HG03064 (cell line): Measurements from ENCODE around the gene KCNN1.
"Not testable (repeated sequence)": the region's sequence is repeated elsewhere in the genome, so short reads cannot be mapped to it uniquely, and the experiment has no call there.

Source experiments
- ATAC-seq: cut with Tn5 transposase; IDR thresholded peaks from one replicate; pipeline ENCODE4 v1.9.1; 2021; ENCODE audit warnings: low read depth; ENCODE audit not compliant: unreplicated experiment

Gene KCNN1

GRCh38 chr19:18020212-18021085 lies 53.5 kb downstream of the KCNN1 start:
- ATAC-seq, result no peak

DNA sequence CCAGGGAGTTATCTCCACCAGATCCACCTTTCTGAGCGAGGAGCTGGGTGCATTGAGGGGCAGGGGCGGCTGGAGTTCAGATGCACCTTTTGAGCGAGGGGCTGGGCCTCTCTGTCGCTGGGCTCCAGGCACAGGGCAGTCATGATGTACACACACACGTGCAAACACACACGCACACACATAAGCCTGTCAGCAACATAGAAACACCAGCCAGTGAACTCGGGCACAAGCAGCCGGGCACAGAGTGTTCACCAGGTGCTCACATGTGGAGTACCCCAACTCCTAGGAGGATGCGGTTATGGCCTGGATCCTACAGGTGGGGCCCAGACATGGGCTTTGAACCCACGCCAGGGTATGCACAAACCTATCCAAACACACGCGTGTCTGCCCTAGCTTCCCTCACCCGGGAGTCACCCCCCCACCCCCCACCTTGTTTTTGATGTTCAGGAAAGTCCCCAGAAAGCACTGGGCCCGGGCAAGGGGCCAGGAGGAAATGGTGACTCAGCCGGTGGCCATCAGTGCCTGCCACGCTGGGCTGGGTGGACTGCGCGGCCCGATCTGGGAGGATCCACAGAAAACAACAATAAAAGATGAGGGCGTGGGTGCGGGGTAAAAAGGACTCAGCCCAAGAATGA lies 54.3 kb downstream of the KCNN1 start:
- no peak for ATAC-seq

- ATAC-seq, result no peak
Measured at GRCh38 chr19:18023622-18024251, 56.8 kb downstream of the KCNN1 start.

GRCh38 chr19:18027151-18027550 lies 60.2 kb downstream of the KCNN1 start:
- no peak for ATAC-seq

DNA sequence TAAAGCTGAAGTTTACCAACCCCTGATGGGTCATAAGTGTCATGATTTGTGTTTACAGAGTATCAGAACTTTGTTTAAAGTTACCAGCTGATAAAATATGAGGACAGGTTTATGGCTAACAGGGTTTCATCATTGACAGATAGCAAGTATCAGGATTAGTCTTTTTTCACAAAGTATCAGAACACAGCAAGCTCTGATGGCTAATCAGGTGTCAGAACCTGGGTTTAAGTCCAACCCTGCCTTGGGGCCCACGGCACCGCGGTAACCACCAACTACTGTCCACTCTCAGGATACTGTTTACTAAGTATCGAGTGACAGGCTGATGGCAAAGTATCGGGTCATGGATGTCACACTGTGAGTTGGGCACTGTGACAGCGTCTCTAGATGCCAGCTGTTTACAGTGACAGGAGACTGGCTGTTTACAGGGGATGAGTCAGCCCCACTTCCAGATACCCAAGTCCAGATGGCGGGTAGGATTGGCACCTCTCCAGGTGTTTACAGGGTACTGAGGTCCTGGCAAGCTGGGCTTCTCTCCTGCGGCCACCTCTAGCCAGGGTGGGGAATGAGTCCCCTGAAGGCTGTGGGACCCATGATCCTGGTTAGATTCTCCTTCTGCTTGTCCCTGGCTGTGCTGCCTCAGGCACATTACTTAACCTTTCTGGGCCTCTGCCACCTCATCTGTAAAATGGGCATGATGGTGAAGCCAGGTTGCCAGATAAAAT lies 62.9 kb downstream of the KCNN1 start:
- no peak for ATAC-seq

GRCh38 chr19:18031401-18031800 lies 64.5 kb downstream of the KCNN1 start:
- not testable (repeated sequence) for ATAC-seq

DNA sequence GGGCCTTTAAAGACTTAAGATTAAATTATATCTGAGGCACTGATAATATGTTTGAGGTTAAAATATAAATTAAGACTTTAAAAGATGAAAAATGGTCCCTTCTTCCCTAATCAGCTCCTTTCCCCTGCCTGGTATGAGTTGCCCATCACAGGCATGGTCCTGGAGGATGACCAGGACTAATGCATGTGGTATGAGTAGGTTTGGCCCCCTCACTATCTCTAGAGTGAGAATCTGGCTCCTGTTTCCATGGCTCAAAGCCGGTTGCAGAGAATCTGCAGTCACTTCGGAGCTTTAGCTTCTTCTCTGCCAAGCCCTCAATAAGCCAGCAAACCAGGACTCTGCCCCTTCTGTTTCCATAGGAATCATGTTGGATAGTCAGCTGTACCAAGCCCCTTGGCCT lies 65.2 kb downstream of the KCNN1 start:
- ATAC-seq, result not testable (repeated sequence)

- ATAC-seq, result no peak
Measured at GRCh38 chr19:18041054-18041453, 74.1 kb downstream of the KCNN1 start.

DNA sequence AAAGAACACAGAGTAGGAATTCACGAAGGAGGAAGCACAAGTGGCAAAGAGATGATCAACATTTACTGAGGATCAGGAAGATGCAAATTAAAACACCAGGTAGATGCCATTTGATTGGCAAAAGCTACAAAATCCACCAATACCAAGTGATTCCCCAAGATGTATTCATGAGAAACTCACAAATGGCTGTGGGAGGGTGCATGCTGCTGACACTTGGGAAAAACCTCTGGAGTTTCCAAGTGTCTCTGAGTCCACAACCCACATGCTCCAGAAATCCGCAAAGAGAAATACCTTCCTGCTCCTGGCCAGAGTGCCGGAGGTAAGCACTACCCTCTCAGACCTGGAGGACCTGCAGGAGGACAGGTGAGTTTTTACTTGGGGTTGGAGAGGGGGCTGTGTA lies 76.8 kb downstream of the KCNN1 start:
- no peak for ATAC-seq

- ATAC-seq, result peak; percentile 79
Measured at GRCh38 chr19:18044825-18045304, 78.0 kb downstream of the KCNN1 start.

DNA sequence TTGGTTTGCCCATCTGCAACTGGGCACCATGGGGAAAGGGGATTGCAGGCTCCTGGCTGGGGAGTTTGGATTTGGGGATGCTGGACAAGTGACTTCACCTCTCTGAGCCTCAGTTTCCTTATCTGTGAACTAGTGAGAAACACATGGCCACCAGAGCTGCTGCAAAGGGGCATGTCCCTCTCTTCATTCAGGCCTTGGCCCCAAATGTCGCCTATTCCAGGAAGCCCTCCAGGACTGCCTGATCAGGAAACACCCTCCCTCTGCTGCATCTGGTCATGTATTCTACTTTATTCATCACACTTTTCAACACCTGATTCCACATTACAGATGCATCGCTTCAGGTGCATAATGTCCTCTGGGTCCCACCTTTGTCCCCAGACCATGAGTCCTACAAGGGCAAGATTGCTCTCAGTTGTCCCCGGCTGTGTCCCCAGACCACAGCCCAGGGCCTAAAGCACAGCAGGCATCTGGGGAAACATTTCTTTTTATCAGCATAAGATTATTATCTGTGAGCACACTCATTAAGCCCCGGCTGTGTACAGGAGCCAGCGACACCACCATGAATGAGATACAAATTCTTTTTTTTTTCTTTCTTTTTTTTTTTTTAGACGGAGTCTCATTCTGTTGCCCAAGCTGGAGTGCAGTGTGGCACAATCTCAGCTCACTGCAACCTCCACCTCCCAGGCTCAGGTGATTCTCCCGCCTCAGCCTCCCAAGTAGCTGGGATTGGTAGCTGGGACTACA lies 78.6 kb downstream of the KCNN1 start:
- ATAC-seq, result no peak

DNA sequence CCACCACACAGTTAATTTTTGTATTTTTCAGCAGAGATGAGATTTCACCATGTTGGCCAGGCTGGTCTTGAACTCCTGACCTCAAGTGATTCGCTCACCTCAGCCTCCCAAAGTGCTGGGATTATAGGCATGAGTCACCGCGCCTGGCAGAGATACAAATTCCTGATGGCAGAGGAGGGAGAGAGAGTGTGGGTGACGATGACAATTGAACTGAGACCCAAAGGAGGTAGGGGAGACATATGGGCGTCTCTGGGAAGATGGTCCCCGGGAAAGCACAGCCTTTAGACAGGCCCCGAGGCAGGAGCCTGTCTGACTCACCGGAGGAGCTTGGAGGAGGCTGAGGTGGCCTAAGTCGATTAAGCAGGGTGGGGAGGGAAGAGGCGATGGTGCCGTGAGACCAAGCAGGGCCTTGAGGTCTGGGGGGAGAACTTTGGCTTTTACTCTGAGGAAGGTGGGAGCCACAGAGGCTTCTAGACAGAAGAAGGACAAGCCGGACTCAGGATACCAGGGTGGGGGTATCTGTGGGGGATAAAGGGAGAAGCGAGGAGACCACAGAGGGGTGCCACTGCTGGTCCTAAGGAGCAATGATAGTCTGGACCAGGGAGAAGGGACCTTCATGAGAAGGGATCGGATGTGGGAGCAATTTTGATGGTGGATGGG lies 79.3 kb downstream of the KCNN1 start:
- ATAC-seq, result no peak

GRCh38 chr19:18049385-18049784 lies 82.5 kb downstream of the KCNN1 start:
- ATAC-seq, result no peak
